ENCODE measurements around the gene AGPAT4. TPM values are rescaled to one million over a fixed set of nuclear protein-coding genes. Genes with fewer than 3 reads are reported as not detected.

Gene AGPAT4
- total RNA-seq, 1 experiment from 2014 or later, result 15.5 TPM

- RAD21 ChIA-PET (ENCODE audit: low non-redundant PET in 1 of 2, low total read pairs in 2 of 2, uncharacterized antibody in 2 of 2, unreplicated experiment in 2 of 2), result no interaction called here
- POLR2A ChIA-PET, result no interaction called here
Observed at GRCh38 chr6:161199850-161200249, 74.0 kb downstream of the AGPAT4 start.

GRCh38 chr6:161198783-161199460 lies 74.9 kb downstream of the AGPAT4 start:
- peaks cover 0 to 8% of the 10 kb centered on the region in 2 experiments; a peak in 1 of 4 replicates for H3K4me1 ChIP-seq (ENCODE audit: control insufficient read depth in 1 of 2, insufficient read depth in 2 of 2, low read length in 2 of 2)
- H3K4me3 ChIP-seq (replicated peaks in 1 of 2; ENCODE audit: low read depth in 1 of 2, low read length in 2 of 2), result no peak overlapping the region
- H3K27ac ChIP-seq (ENCODE audit: low read depth, low read length), result no peak overlapping the region
- no peak for DNase-seq (ENCODE audit: low read depth, low spot score)
- no peaks in the 10 kb centered on the region for H3K9me2 ChIP-seq (ENCODE audit: insufficient read depth)
- BruUV-seq (replicated peaks), result no TSS peak
- H3K79me2 ChIP-seq (ENCODE audit: insufficient read depth, low read length), result no peaks in the 10 kb centered on the region
- no peaks in the 10 kb centered on the region for H3K27me3 ChIP-seq (ENCODE audit: insufficient read depth, low read length)
- POLR2A ChIA-PET, result no interaction called here
- RAD21 ChIA-PET (ENCODE audit: low non-redundant PET in 1 of 2, low total read pairs in 2 of 2, uncharacterized antibody in 2 of 2, unreplicated experiment in 2 of 2), result no interaction called here
- H3K9me3 ChIP-seq (ENCODE audit: control insufficient read depth in 1 of 2, insufficient read depth in 1 of 2, low read depth in 1 of 2, low read length in 2 of 2), result no peaks in the 10 kb centered on the region
- H4K20me1 ChIP-seq (ENCODE audit: insufficient read depth), result no peaks in the 10 kb centered on the region; the same call in 1 of the 2 replicates
- intact Hi-C loops (cut with micrococcal nuclease), result no loop called here
- CTCF ChIA-PET, result no interaction called here
- ATAC-seq, result no peak
- H3K36me3 ChIP-seq (ENCODE audit: control insufficient read depth in 1 of 2, insufficient read depth in 2 of 2, low read length in 2 of 2), result no peaks in the 10 kb centered on the region
- no peak overlapping the region for H2AFZ ChIP-seq (ENCODE audit: low read depth, low read length, poor library complexity, severe bottlenecking)
- no peak overlapping the region for H3K4me2 ChIP-seq (ENCODE audit: low read length)
- no peak overlapping the region for H3K9ac ChIP-seq (ENCODE audit: low read length)
- TF ChIP-seq ELF1 (IDR thresholded peaks at IDR 0.05; ENCODE audit: borderline replicate concordance, low read depth) (no peak), SRF (IDR thresholded peaks at IDR 0.05; ENCODE audit: low read depth) (no peak), ATF3 (IDR thresholded peaks at IDR 0.05) (no peak), ZNF274 (IDR thresholded peaks at IDR 0.05; ENCODE audit: low read depth, low read length) (no peak), MAX (IDR thresholded peaks at IDR 0.05) (no peak), EZH2phosphoT487 (IDR thresholded peaks at IDR 0.05; ENCODE audit: borderline replicate concordance) (no peak), RAD21 (IDR thresholded peaks at IDR 0.05; ENCODE audit: low read depth) (no peak), POLR2A (IDR thresholded peaks at IDR 0.05; ENCODE audit: borderline replicate concordance, extremely low read depth, insufficient read depth, insufficient read length) (no peak), JUND (IDR thresholded peaks at IDR 0.05) (no peak), CEBPB (IDR thresholded peaks at IDR 0.05; ENCODE audit: low read depth) (no peak), POLR2AphosphoS5 (IDR thresholded peaks at IDR 0.05; ENCODE audit: low read depth, low read length) (no peak), EGR1 (IDR thresholded peaks at IDR 0.05; ENCODE audit: low read depth) (no peak), EZH2 (IDR thresholded peaks at IDR 0.05) (no peak)

More at GRCh38 chr6:161199850-161200249, 74.0 kb downstream of the AGPAT4 start:
- Histone ChIP-seq H4K20me1 (ENCODE audit: insufficient read depth) (no peaks in the 10 kb centered on the region; the same call in 1 of the 2 replicates), H3K9ac (ENCODE audit: low read length) (no peak overlapping the region), H3K4me2 (ENCODE audit: low read length) (no peak overlapping the region), H3K79me2 (ENCODE audit: insufficient read depth, low read length) (no peaks in the 10 kb centered on the region), H3K27me3 (ENCODE audit: insufficient read depth, low read length) (no peaks in the 10 kb centered on the region), H3K9me3 (ENCODE audit: control insufficient read depth in 1 of 2, insufficient read depth in 1 of 2, low read depth in 1 of 2, low read length in 2 of 2) (no peaks in the 10 kb centered on the region), H3K4me1 (ENCODE audit: control insufficient read depth in 1 of 2, insufficient read depth in 2 of 2, low read length in 2 of 2) (peaks cover 0 to 8% of the 10 kb centered on the region in 2 experiments; a peak in 1 of 4 replicates), H2AFZ (ENCODE audit: low read depth, low read length, poor library complexity, severe bottlenecking) (no peak overlapping the region), H3K4me3 (replicated peaks in 1 of 2; ENCODE audit: low read depth in 1 of 2, low read length in 2 of 2) (no peak overlapping the region), H3K27ac (ENCODE audit: low read depth, low read length) (no peak overlapping the region), H3K9me2 (ENCODE audit: insufficient read depth) (no peaks in the 10 kb centered on the region), H3K36me3 (ENCODE audit: control insufficient read depth in 1 of 2, insufficient read depth in 2 of 2, low read length in 2 of 2) (no peaks in the 10 kb centered on the region)
- intact Hi-C loops (cut with micrococcal nuclease), result no loop called here
- ATAC-seq (no peak), DNase-seq (ENCODE audit: low read depth, low spot score) (no peak)
- no TSS peak for BruUV-seq (replicated peaks)
- CTCF ChIA-PET, result no interaction called here
- no peak for TF ChIP-seq TCF7L2 (IDR thresholded peaks at IDR 0.05; ENCODE audit: borderline replicate concordance, extremely low read depth, insufficient read depth, insufficient read length)
- no peak for TF ChIP-seq EZH2 (IDR thresholded peaks at IDR 0.05)
- TF ChIP-seq SIN3A (IDR thresholded peaks at IDR 0.05; ENCODE audit: low read depth), result no peak
- no peak for TF ChIP-seq CEBPB (IDR thresholded peaks at IDR 0.05; ENCODE audit: low read depth)
- no peak for TF ChIP-seq ATF3 (IDR thresholded peaks at IDR 0.05)
- TF ChIP-seq YY1 (IDR thresholded peaks at IDR 0.05; ENCODE audit: extremely low read depth, insufficient replicate concordance, low read depth, low read length), result no peak
- no peak for TF ChIP-seq POLR2AphosphoS5 (IDR thresholded peaks at IDR 0.05; ENCODE audit: low read depth, low read length)
- TF ChIP-seq SP1 (IDR thresholded peaks at IDR 0.05; ENCODE audit: low read depth), result no peak
- no peak for TF ChIP-seq JUND (IDR thresholded peaks at IDR 0.05)
- TF ChIP-seq EZH2phosphoT487 (IDR thresholded peaks at IDR 0.05; ENCODE audit: borderline replicate concordance), result no peak
- no peak for TF ChIP-seq ELF1 (IDR thresholded peaks at IDR 0.05; ENCODE audit: borderline replicate concordance, low read depth)

Data from HCT116 (cell line).